KOPT-K1 (cell line): ENCODE measurements around the gene HLCS.

Source experiments
- H3K27ac ChIP-seq: fragments of 200-600 bp; sonication (generic); 2 replicates; pipeline ENCODE4 v1.5.1; 2016; ENCODE audit warnings: antibody characterized with exemption, mild to moderate bottlenecking, low read depth, low read length; ENCODE audit not compliant: poor library complexity, severe bottlenecking
- H3K36me3 ChIP-seq: fragments of 200-600 bp; sonication (generic); 2 replicates; pipeline ENCODE4 v1.5.1; 2017; ENCODE audit warnings: antibody characterized with exemption, mild to moderate bottlenecking, low read length, moderate library complexity; ENCODE audit not compliant: insufficient read depth
- H3K9me3 ChIP-seq: fragments of 200-600 bp; sonication (generic); 2 replicates; pipeline ENCODE4 v1.5.1; 2017; ENCODE audit warnings: antibody characterized with exemption, low read length, mild to moderate bottlenecking; ENCODE audit not compliant: insufficient read depth, poor library complexity, severe bottlenecking

HLCS gene

DNA sequence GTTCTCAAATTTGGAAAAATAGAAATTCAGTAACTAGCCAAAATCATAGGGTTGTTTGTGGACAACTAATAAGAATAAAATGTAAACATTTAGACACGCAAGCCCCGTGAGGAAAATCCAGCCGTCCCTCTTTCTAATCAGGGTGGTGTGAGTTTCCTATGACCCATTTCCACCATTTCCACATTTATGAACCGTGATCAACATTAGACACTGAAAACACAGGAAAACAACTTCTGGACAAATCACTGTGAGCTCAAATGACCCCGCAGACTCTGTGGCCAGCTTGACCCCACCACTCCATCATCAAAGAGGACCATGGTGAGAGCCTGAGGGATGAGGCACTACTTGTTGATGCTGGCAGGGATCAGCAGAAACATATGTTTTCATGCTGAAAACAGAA is 166.6 kb downstream of the HLCS start:
- peaks cover 42% of the 10 kb centered on the region for H3K9me3 ChIP-seq

DNA sequence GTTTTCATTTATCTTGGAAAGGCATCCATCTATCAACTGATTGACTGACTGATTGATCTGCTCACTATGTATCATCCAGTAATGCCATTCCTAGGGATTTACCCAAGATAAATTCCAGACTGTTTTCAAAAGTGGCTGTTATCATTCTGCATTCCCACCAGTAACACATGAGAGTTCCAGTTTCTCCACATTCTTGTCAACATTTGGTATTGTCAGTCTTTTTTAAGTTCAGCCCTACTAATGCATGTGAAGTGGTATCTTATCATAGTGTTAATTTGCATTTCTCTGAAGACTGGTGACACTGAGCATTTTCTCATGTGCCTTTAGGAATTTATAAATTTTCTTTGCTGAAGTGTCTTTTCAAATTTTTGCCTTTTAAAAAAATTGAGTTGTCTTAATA is 168.0 kb downstream of the HLCS start:
- Histone ChIP-seq H3K9me3 (peaks cover 42% of the 10 kb centered on the region), H3K27ac (no peak overlapping the region), H3K36me3 (no peaks in the 10 kb centered on the region)

More for the DNA sequence above, 166.6 kb downstream of the HLCS start:
- Histone ChIP-seq H3K36me3 (no peaks in the 10 kb centered on the region), H3K27ac (no peak overlapping the region)

DNA sequence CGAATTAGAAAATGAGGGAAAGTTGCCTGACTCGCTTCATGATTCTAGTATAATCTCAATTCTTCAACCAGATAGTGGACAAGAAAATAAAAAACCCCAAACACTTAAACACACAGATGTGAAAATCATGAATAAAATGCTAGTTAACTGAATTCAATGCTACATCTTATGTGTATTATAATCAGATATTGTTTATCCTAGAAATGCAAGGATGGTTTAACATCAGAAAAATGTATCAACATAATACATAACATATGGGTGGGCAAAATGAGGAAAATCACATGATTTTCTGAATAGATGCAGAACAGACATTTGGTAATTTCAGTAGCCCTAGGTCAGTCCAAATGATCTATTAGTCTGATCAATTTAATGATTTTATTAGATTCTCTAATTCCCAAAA is 170.4 kb downstream of the HLCS start:
- Histone ChIP-seq H3K36me3 (no peaks in the 10 kb centered on the region), H3K27ac (no peak overlapping the region), H3K9me3 (peaks cover 42% of the 10 kb centered on the region)

DNA sequence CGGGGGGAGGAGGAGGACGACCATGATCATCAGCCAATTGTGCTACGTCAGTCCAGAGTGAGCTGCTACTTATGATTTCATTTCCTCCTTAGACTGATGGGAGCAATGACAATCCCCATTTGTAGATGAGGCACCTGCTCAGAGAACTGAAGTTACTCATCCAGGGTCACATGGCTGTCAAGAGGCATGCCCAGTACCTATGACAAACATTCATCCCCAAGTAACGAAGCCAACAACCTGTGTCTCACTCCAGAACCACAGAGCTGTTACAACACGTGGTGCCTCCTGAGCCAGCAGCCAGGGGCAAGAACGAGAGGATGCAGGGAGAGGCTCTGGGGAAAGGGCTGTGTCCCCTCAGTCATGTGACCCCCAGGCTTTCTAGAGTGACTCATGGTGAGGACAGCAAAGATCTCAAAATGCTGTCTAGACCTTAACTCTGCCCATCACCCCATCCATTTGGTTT is 173.9 kb downstream of the HLCS start:
- Histone ChIP-seq H3K9me3 (peaks cover 19% of the 10 kb centered on the region), H3K27ac (no peak overlapping the region), H3K36me3 (no peaks in the 10 kb centered on the region)

DNA sequence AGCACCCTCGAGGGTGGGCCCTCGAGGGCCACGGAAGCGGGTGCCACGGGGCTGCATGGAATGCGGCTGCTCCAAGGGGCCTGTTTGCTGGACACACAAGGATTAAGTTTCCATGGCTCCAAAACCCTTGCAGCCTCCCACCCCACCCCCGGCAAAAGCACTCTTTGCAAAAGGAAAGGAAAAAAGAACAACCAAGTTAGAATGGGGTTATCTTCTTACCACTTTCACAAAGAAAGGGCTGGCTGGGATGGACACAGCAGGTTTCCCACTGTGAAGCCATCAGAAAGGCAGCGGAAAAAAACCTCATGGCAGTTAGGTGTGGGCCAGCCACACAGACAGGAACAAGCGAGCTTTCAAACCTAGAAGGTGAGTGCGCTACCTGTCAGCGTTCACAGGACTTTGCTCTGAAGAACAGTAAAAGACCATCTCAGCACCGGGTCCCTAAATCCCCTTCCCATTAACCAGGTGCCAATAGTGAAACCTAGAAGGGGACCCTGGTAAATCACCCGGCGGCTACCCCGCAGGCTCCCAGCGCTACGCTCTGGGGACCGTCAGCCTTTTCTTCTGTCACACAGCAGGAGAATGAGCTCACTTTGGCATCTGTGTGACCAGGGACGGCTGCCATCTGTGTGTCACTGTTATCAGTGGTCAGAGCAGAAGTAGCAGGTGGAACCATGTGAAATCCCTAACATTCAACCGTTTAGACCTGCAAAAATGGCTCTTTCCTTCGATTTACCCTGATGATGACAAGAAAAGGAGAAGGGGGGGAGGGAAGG is 174.6 kb downstream of the HLCS start:
- Histone ChIP-seq H3K9me3 (peaks cover 14% of the 10 kb centered on the region), H3K36me3 (no peaks in the 10 kb centered on the region), H3K27ac (no peak overlapping the region)

DNA sequence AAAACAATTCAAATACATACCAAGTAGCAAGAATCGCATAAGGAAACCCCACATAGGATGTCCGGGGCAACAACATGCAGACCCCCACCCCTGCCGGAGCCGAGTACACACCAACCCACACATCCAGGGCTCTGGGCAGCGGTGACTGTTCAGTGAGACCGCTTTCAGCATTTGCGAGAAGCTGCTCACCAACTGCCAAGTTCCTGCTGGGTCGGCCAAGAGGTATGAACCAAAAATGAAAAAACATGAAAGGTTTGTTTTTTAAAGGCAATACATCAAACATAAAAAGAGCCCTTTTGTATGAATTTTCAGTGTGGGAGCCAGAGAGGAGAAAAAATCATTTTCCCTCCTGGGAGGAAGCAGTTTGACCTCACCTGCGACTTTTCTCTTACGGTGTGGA is 175.3 kb downstream of the HLCS start:
- Histone ChIP-seq H3K36me3 (no peaks in the 10 kb centered on the region), H3K27ac (no peak overlapping the region)

DNA sequence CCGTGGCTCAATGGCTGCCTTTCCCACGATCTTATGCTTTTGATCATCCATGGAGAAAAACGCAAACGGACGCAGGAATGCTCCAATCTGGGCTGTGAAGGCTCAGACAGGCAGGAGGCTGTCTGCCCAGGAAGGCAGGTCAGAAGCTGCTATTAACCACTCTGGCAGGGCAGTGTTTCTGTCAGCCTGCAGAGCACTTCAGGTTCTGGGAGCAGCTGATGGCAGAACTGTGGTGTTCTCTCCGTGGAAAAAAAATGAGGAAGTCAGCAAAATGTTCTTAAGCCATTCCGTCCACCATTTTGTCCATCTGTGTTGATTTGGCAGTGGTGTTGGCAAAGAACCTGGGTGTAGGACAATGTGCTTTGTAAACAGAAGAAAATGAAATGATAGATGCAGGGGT is 175.9 kb downstream of the HLCS start:
- Histone ChIP-seq H3K9me3 (peaks cover 2% of the 10 kb centered on the region), H3K27ac (no peak overlapping the region), H3K36me3 (no peaks in the 10 kb centered on the region)

More for the DNA sequence above, 175.3 kb downstream of the HLCS start:
- H3K9me3 ChIP-seq, result peaks cover 8% of the 10 kb centered on the region

DNA sequence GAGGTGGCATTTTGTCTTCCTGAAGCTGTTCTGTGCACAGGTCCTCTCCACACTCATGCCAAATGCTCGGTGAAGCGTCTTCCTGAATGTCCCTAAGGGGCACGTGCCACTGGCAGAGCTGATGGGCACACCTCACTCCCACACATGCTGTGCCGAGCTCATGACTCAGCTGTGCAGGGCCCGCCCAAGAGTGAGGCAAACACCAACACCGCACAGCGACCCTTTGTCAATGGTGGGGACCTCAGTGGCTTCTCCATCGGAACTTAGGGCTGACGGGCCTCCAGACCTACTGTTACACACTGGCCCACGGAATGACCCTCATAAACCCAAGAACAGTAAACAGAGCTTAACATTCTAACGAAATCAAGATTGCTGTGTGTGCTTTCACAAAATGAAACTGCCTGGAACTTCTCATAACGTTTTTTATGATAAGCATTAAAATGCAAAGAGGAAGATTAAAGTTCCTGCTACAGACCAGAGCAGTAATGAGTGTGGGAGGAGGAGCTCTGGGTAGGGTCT is 178.3 kb downstream of the HLCS start:
- H3K9me3 ChIP-seq, result no peaks in the 10 kb centered on the region
- H3K36me3 ChIP-seq, result no peaks in the 10 kb centered on the region
- H3K27ac ChIP-seq, result no peak overlapping the region

DNA sequence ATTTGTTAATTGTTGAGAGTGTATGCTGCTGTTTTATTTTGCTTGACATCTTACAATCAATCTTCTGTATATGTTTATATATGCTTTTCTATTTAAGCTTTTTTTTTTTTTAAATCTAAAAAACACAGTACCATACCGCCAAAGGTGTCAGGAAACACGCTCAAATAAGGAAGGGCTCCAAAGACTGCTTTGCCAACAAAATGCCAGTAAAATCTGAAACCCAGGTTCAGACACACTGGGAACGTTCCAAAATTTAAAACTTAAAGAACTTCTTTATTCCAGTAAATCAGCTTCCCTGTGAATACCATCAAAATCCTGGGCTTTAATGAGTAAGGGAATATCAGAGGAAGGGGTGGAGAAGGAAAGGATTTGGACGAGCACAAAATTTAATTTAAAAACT is 180.3 kb downstream of the HLCS start:
- H3K9me3 ChIP-seq, result no peaks in the 10 kb centered on the region
- no peaks in the 10 kb centered on the region for H3K36me3 ChIP-seq
- no peak overlapping the region for H3K27ac ChIP-seq

DNA sequence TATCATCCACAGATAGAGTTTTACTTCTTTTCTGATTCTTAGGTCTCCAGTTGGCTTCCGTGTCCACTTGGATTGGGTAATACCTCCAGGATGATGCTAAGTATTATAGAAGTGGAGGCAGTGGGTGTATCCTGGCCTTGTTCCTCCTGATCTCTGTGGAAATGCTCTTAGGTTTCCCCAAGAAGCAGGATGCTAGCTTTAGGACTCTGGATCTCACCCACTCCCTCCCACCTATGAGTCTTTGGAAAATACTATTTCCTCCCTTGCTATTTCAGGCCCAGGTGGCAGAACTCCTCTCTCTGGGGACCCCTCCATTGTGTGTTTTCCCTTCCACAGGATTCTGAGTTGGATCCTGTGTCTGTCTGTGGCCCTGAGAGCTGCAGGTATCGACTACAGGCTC is 180.9 kb downstream of the HLCS start:
- Histone ChIP-seq H3K36me3 (no peaks in the 10 kb centered on the region), H3K27ac (no peak overlapping the region), H3K9me3 (no peaks in the 10 kb centered on the region)

DNA sequence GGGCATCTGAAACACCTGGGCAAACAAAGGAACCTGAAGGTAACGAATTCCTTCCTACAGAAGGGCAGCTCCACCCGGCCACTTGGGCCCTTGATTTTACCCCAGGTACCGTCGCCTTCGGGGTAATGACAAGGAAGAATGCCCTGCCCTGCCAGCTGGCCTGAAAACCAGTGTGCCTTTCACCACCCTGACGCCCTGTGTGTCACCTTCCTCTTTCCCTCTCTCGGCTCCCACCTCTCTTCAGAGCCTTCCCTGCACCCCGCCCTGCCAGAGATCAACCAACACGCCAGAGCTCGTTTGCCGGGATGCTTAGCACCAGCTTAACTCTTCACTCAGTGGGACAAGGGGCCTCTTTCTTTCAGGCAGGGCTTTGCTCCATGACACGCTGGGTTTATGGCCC is 181.5 kb downstream of the HLCS start:
- Histone ChIP-seq H3K36me3 (no peaks in the 10 kb centered on the region), H3K27ac (no peak overlapping the region), H3K9me3 (no peaks in the 10 kb centered on the region)

DNA sequence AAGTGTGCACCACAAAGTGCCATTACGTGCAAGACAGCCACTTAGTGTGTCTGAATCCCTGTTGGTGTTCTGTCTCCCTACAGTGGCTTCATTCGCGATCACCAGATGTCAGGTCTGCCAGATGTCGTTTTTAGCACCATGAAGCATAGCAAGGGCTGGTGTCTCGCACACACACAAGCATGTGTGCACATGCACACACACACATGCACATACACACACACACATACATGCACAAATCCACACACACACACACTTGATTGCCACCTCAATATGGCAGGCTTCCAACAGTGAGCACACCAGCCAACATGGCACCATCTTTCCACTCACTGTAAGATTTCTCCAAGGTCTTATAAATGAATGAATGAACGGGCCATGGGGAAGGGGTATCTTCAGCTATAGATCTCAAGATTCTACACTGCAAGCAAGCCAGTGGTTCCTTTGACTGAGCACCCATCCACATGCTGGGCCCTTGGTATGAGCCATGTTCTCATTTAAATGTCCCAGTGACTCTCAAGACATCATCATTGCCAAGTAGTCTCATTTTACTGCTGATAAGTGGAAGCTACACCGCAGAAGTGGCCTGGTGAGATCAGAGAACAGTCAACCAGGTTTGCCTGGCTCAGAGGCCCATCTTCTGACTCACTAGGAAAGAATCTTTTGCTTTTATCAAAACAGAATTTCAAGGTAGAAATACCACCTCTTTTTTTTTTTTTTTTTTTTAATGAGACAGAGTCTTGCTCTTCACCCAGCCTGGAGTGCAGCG is 182.7 kb downstream of the HLCS start:
- Histone ChIP-seq H3K27ac (no peak overlapping the region), H3K36me3 (no peaks in the 10 kb centered on the region)

DNA sequence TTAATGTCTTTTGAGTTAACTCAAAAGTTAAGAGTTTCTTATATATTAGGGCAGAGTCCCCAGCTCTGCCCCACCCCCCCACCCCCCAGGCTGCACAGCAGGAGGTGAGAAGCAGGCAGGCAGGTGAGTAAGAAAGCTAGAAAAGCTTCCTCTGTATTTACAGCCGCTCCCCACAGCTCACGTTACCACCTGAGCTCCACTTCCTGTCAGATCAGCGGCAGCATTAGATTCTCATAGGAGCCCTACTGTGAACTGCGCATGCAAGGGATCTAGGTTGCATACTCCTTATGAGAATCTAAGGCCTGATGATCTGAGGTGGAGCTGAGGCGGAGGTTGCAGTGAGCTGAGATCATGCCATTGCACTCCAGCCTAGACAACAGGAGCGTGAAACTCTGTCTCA is 185.6 kb downstream of the HLCS start:
- no peak overlapping the region for H3K27ac ChIP-seq
- no peaks in the 10 kb centered on the region for H3K9me3 ChIP-seq
- no peaks in the 10 kb centered on the region for H3K36me3 ChIP-seq

More for the DNA sequence above, 182.7 kb downstream of the HLCS start:
- no peaks in the 10 kb centered on the region for H3K9me3 ChIP-seq

DNA sequence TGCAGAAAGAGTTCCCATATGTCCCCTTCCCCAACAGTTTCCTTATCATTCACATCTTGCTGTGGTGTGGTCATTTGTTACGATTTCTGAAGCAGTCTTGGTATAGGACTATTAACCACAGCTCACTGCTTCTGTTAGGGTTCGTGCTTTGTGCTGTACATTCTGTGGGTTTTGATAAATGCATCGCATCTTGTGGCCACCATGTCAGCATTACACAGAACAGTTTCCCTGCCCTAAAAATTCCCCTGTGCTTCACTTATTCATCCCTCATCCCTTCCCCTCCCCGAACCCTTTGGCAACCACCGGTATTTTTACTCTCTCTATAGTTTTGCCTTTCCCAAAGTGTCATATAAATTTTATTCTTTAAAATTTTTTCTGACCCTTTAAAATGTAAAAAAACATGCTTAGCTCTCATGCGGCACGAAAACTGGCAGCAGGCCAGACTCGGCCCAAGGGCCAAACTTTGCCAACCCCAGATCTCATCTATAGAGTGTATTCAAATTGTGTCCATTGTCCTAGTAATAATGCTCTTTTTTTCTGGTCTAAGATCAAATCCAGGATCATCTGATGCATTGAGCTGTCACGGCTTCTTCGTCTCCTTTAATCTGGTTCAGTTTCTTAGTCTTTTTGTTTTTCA is 189.4 kb downstream of the HLCS start:
- Histone ChIP-seq H3K9me3 (no peaks in the 10 kb centered on the region), H3K36me3 (no peaks in the 10 kb centered on the region), H3K27ac (no peak overlapping the region)

DNA sequence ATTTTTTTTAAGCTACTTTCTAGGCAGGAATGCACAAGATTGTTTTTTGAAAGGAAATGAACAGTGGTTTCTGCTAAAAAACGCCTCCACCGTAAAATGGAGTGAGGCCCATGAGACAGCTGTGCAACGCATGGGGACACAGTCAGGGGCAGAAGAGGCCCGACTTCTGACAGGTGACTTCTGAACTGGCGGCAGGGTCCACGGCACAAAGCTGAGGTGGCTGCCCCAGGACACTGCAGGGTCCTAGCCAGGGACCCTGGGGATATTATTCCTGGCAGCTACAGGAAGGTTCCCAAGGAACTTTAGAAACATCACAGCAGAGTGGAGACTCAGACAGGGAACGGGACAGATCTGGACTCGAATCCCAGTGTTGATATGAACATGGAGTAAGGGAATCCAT is 192.5 kb downstream of the HLCS start:
- Histone ChIP-seq H3K27ac (no peak overlapping the region), H3K36me3 (no peaks in the 10 kb centered on the region), H3K9me3 (no peaks in the 10 kb centered on the region)
